HG03432 (cell line): Measurements from ENCODE around the gene FCHSD2.
"Not testable (repeated sequence)": the region's sequence is repeated elsewhere in the genome, so short reads cannot be mapped to it uniquely, and the experiment has no call there.

ENCODE experiments used
- ATAC-seq: cut with Tn5 transposase; IDR thresholded peaks from one replicate; pipeline ENCODE4 v1.9.1; 2021; ENCODE audit warnings: mild to moderate bottlenecking, moderate library complexity; ENCODE audit not compliant: unreplicated experiment

FCHSD2 gene

DNA sequence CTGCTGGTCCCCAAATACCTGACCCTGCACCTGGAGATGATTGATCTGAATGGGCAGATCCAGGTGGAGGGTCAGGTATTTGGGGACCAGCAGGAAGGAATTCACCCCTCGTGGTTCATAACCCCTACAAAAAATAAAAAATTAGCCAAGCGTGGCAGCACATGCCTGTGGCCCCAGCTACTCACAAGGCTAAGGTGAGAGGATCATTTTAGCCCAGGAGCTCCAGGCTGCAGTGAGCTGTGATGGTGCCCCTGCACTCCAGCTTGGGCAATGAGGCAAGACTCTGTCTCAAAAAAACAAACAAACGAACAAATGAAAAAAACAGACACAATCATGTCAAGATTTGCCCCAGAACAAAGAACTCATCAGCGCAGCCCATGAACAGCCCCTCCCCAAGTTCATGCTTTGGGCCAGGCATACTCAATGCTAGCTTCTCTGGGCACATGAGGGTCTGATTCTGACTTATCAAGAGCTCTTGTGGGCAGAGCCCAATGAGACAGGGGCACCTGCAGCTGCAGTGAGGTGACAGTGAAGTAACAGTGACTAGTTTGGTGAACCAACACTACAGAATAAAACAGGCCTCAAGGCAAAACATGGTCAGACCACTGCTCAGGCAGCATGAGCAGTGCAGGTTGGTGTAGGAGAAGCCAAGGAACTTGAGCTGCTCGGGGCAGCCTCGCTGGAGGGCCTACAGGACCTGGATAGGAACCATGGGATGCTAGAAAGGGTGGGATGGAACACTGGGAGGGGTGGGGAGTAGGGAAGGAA lies 10.2 kb upstream of the FCHSD2 start:
- peak; percentile 1 for ATAC-seq

DNA sequence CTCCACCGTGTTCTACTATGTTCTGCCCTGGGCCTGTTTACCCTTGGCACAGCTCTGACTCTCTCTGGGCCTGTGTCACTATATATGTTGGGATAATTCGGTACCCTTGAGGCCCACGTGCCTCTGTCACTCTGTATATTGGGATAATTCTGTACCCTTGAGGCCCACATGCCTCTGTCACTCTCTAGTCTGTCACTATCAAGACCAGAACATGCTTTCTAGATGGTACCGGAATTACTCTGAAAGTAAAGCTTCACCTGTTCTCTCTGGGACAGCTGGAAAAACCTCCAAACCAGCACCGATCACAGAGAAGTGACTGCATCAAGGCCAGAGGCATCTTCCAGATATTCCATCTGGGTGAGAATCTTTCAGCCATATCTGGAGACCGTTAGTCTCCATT lies 9.3 kb upstream of the FCHSD2 start:
- no peak for ATAC-seq

GRCh38 chr11:73149105-73149504 lies 7.0 kb upstream of the FCHSD2 start:
- no peak for ATAC-seq

DNA sequence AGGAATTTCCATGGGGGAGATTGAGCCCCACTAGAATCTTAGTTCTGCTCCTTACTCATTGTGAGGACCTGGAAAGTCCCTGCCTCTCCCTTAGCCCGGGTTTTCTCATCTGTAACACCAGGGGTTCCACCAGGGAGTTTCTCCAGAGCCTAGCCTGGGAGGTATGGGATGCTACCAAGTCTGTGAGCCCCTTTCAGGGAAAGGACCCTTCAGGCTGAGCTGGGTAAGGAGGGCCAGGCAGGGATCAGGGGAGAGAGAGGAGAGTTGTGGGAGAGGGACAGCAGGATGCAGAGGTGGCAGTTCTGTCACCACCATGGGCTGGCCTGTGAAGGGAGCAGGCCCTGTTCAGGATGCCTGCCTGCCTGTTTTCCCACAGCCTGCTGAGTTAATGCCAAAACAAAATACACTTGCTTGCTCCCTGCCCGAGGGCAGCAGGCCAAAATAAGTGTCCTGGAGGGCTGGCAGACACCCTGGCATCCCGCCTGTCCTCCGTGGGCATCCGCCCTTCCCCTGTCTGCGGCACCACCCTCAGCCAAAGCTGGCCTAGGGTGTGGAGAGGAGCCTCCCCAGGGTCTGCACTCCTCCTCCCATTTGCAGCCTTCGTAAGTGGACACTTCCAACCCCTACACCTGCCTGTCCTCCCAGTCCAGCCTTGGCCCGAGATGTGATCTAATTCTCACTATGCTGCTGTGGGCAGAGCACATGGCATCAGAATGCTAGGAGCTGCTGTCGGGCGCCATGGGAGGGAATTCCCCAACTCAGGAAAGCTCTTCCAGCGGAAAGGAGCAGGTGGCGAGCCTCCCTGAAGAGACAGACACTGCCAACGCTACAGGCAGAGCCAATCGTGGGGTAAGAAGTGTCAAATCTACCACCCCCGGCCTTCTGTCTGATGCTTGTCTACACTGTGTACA lies 5.9 kb upstream of the FCHSD2 start:
- no peak for ATAC-seq

DNA sequence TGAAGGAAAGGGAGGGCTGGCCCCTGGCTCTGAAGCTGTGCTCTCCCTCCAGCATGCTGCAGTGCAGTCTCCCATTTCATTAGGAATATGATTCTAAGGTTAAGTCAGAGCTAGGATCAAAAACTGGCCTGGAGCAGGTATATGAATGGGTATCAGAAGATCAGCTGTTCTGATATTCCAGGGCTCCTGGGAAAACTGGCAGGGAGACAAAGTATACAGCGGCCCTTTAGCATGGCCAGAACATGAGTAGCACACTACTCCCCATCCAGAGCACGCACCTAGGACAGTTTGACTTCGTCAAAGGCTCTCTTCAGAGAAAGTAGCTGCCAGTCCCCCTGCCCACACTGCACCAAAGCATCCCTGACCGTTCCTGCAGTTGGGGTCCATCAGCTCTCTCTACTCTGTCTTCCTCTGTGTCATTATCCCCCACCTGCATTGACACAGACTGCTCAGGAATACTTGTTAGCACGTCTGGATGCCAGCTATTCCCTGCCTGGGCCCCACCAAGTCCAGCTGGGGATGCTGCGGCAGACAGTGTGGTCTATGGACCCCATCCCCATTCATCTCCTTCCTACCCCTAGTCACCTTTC lies 4.0 kb upstream of the FCHSD2 start:
- ATAC-seq: no peak

DNA sequence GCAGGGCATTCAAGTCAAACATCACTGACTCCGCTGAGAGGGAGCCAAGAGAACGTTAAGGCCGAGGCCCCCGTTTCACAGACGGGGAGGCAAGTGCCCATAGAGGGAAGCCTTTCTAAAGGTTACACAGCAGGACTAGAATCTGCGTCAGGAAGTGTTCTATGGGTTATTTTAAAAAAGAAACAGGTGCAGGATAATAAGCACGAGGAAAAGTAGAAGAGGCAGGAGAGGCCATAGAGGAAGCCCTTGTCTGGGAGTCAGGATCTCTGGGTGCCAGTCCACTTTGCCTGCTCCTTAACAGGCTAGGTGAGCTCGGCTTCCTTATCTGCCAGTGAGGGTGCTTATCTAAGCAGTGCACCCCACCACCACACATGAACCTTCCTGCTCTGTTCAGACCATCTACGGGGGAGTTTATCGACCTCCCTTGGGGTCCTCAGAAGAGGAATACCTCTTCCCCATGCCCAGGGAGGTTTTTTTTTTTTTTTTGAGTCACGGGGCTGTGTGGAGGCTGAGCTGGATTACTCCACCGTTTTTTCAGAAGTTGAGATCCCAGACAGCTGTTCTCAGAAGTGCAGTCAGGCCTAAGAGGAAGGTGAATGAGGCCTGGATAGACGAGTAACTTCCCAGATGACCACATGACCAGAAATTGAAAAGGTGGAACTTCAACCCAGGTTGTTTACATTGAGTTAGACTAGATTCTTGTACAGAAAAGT lies 1.2 kb upstream of the FCHSD2 start:
- ATAC-seq: no peak

DNA sequence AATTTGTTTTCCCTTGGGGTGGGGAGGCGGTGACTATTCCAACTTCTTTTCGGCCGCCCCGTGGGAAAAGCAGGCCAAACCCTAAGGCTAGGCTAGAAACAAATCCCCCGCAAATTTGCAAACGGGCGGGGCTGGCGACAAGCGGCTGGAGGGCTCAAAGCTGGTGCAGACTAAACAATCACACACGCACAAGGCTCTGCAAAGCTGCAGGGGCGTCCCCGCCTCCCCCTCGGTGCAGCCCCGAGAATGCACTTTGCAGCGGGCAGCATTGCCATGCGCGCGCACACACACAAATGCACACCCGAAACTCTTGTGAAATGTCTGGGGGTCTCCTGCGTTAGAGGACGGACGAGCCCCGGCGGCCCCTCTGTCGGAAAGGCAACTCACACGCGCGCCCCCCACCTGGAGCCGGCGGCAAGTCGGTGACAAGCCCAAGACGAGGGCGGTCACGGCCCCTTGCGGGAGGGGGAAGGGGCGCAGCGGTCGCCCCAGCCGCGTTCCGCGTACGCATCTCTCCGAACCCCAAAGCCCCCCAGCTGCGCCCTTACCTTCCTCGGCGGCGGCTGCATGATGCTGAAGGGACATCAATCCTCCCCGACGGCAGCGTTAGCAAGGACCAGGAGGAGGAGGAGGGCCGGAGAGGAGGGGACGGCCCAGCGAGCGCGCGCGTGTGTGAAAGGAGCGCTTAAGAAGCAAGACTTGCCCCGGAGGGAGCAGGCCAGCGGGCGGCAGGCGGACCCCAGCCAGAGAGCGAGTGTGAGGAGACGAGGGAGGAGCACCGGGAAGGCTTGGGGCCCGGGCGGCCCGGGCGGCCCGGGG lies 600 bp downstream of the FCHSD2 start:
- ATAC-seq: peak; percentile 38

DNA sequence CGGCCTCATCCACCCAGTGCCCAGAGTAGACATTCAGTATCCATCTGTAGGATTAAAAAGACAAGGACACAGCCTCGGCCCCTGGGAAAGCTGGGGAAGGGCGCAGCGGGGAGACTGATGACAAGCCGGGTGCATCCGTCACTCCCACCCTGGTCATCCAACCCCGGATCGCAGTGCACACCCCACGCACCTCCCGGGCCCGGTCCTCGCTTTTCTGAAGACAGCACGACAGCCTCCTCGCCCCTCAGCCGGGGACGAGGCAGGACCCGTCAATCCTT lies 1.1 kb downstream of the FCHSD2 start:
- ATAC-seq: no peak

DNA sequence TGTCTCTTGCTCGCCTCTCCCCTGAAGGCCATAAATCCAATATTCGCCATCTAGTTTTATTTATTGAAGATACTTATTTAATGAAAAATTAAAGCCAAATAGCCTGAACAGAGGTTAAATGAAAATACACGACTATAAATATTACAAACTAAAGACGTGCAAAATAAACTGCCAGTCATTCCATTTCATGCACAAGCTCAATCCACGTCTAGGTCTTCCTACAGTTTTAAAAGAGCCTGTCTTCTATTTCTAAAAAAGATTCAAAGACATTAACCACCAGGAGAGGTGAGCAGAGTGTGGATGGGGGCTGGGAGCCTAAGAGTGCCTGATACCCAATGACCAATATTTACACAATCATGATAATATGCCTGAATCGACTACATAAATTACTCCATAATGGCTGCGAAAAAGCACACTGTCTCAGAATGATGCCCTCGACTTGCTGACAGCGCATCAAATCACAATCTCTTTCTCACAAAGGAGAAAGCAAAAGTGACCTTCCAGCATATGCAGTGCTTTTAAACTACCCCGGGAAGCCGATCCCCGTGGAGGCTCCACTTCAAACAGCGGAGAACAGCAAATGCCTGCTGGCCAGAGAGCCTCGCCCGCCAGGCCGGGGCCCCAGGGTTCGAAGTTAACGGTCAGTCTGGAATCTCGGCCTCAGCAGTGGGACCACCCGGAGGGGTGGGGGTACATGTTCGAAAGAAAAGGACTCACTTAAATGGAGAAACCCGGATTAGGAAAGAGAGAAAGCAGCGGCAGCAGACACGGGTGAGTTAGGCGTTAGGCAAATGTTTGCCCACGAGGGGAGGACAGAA lies 1.7 kb downstream of the FCHSD2 start:
- ATAC-seq: no peak

GRCh38 chr11:73139476-73140198 lies 2.5 kb downstream of the FCHSD2 start:
- no peak for ATAC-seq

DNA sequence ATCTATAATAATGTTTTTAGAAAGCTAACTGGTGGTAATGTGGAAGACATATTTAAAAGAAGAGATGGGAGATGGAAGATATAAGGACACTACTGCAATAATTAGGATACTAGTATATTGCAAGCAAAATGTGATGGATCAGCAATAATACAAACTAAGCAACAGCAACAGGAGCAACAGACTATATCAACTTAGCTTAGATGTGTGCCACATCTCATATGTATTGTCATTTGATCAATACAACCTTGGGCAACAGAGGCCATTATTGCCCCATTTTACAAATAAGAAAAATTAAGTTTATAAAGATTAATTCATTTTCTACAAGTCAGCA lies 4.2 kb downstream of the FCHSD2 start:
- ATAC-seq: no peak

- no peak for ATAC-seq
Observed at GRCh38 chr11:73137262-73137943, 4.7 kb downstream of the FCHSD2 start.

GRCh38 chr11:73136722-73137121 lies 5.4 kb downstream of the FCHSD2 start:
- ATAC-seq: not testable (repeated sequence)

DNA sequence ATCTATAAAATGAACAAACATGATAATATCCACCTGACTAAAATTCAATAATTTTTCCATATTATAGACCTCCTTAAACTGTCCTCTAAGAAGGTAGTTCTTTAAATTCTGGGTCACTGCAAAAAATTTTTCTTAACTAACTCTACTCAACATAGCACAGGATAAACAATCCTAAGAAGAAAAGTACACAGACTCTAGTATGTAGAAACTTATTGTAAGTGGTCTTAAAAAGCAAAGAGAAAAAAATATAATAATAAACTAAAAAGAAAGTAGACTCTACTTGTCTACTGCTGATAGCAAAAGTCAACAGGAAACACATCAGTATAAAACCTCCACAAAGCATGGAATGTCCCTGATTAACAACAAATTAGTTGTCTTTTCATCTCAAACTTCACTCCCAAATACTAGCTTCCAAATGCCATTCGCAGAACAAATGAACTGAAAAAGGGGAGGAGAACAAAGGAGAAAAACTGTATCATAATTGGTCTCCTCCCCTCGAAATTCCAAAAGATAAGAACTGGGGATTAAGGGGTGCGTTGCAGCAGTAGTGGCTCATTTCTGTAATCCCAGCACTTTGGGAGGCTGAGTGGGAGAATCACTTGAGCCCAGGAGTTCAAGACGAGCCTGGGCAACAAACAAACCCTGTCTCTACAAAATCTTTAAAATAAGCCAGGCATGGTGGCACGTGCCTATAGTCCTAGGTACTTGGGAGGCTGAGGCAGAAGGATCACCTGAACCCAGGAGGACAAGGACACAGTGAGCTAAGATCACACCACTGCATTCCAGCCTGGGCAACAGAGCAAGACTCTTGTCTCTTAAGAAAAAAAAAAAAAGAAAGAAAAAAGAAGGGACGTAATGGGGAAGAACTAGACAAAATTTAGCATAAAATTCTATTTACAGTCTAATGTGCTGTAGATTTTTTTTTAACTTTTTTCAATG lies 6.5 kb downstream of the FCHSD2 start:
- ATAC-seq: no peak

DNA sequence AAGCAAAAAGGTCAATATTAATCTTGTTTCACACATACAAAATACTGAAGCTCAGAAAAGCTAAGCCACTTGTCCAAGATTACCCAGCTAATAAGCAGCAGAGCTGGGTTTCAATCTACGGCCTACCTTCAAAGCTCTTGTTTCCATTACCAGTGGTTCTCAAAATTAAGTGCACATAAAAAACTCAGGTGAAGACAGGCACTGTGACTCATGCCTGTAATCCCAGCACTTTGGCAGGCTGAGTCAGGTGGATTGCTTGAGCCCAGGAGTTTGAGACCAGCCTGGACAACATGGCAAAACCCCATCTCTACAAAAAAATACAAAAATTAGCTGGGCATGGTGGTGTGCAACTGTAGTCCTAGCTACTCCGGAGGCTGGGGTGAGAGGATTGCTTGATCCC lies 9.8 kb downstream of the FCHSD2 start:
- ATAC-seq: not testable (repeated sequence)

DNA sequence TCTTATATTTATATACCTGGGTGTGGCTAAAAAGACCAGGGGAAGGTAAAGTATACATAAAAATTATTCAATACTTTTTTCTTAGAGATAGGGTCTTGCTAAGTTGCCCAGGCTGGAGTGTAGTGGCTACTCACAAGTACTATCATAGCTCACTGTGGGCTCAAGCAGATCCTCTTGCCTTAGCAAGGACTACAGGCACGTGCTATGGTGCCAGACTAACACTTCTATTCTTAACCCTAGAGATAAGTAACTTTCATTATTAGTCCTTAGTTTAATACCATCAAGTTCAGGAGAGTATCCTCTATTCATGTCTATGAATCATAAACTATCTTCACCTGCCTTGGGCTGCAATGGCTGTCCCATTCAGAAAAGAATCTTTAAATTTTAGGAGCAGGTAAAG lies 11.9 kb downstream of the FCHSD2 start:
- no peak for ATAC-seq

DNA sequence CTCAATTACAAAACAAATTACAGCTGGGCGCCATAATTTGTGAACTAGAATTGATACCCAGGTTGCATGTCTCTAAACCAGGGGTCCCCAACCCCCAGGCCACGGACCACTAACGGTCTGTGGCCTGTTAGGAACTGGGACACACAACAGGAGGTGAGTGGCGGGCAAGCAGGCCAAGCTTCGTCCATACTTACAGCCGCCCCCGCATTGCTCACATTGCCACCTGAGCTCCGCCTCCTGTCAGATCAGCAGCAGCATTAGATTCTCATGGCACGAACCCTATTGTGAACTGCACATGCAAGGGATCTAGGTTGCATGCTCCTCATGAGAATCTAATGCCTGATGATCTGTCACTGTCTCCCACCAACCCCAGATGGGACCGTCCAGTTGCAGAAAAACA lies 12.9 kb downstream of the FCHSD2 start:
- ATAC-seq: no peak
